HL-60/S4 (cell line): ENCODE measurements around the gene CSNK1A1.

Experiments
- in situ Hi-C: fragments of 300-500 bp; cut with MboI; formaldehyde crosslinking; loops from 2 replicates; pipeline ENCODE4 v1.14.3; 2022; ENCODE audit warnings: low sequenced_read_pairs

The CSNK1A1 gene

GRCh38 chr5:149551227-149552037 is at the start of gene CSNK1A1:
Gene CSNK1A1 (minus strand): TSS chr5:149551439. CDS start chr5:149550964, 475 bp downstream.
- in situ Hi-C loops: no loop called here

GRCh38 chr5:149600932-149601331 is 49.7 kb upstream of the CSNK1A1 start:
- in situ Hi-C loops: no loop called here

GRCh38 chr5:149599375-149599774 is 48.1 kb upstream of the CSNK1A1 start:
- in situ Hi-C loops: loop anchor here (25.0 kb wide), 1 partner anchor 462 kb away; the partner anchor contains the start of gene ABLIM3

GRCh38 chr5:149598966-149599365 is 47.7 kb upstream of the CSNK1A1 start:
- in situ Hi-C loops: loop anchor here (25.0 kb wide), 1 partner anchor 462 kb away; the partner anchor contains the start of gene ABLIM3

GRCh38 chr5:149598234-149598633 is 47.0 kb upstream of the CSNK1A1 start:
- in situ Hi-C loops: loop anchor here (25.0 kb wide), 1 partner anchor 461 kb away; the partner anchor contains the start of gene ABLIM3

- in situ Hi-C loops: loop anchor here (25.0 kb wide), 1 partner anchor 460 kb away; the partner anchor contains the start of gene ABLIM3
Measured at GRCh38 chr5:149597618-149598017, 46.4 kb upstream of the CSNK1A1 start.

GRCh38 chr5:149596712-149597111 is 45.5 kb upstream of the CSNK1A1 start:
- in situ Hi-C loops: loop anchor here (25.0 kb wide), 1 partner anchor 459 kb away; the partner anchor contains the start of gene ABLIM3

GRCh38 chr5:149595105-149595504 is 43.9 kb upstream of the CSNK1A1 start:
- in situ Hi-C loops: loop anchor here (25.0 kb wide), 1 partner anchor 458 kb away; the partner anchor contains the start of gene ABLIM3

- in situ Hi-C loops: loop anchor here (25.0 kb wide), 1 partner anchor 457 kb away; the partner anchor contains the start of gene ABLIM3
Measured at GRCh38 chr5:149594206-149594895, 43.1 kb upstream of the CSNK1A1 start.

GRCh38 chr5:149593370-149593769 is 42.1 kb upstream of the CSNK1A1 start:
- in situ Hi-C loops: loop anchor here (25.0 kb wide), 1 partner anchor 456 kb away; the partner anchor contains the start of gene ABLIM3

GRCh38 chr5:149588936-149589335 is 37.7 kb upstream of the CSNK1A1 start:
- in situ Hi-C loops: loop anchor here (25.0 kb wide), 1 partner anchor 452 kb away; the partner anchor contains the start of gene ABLIM3

GRCh38 chr5:149586708-149587318 is 35.6 kb upstream of the CSNK1A1 start:
- in situ Hi-C loops: loop anchor here (25.0 kb wide), 1 partner anchor 450 kb away; the partner anchor contains the start of gene ABLIM3

GRCh38 chr5:149585910-149586309 is 34.7 kb upstream of the CSNK1A1 start:
- in situ Hi-C loops: loop anchor here (25.0 kb wide), 1 partner anchor 449 kb away; the partner anchor contains the start of gene ABLIM3

GRCh38 chr5:149584121-149584520 is 32.9 kb upstream of the CSNK1A1 start:
- in situ Hi-C loops: loop anchor here (25.0 kb wide), 1 partner anchor 447 kb away; the partner anchor contains the start of gene ABLIM3

- in situ Hi-C loops: loop anchor here (25.0 kb wide), 1 partner anchor 446 kb away; the partner anchor contains the start of gene ABLIM3
Measured at GRCh38 chr5:149583394-149583793, 32.2 kb upstream of the CSNK1A1 start.

GRCh38 chr5:149581931-149582768 is 30.9 kb upstream of the CSNK1A1 start:
- in situ Hi-C loops: loop anchor here (25.0 kb wide), 1 partner anchor 445 kb away; the partner anchor contains the start of gene ABLIM3

GRCh38 chr5:149581192-149581861 is 30.1 kb upstream of the CSNK1A1 start, which contains the start of gene ARHGEF37:
Gene ARHGEF37 (plus strand): TSS chr5:149581498. CDS start chr5:149597770, 16,272 bp downstream.
- in situ Hi-C loops: loop anchor here (25.0 kb wide), 1 partner anchor 444 kb away; the partner anchor contains the start of gene ABLIM3

- in situ Hi-C loops: loop anchor here (25.0 kb wide), 1 partner anchor 443 kb away; the partner anchor contains the start of gene ABLIM3
Measured at GRCh38 chr5:149580808-149581191, 29.6 kb upstream of the CSNK1A1 start.

GRCh38 chr5:149578896-149579295 is 27.7 kb upstream of the CSNK1A1 start:
- in situ Hi-C loops: loop anchor here (25.0 kb wide), 1 partner anchor 442 kb away; the partner anchor contains the start of gene ABLIM3
